HG02763 (cell line): ENCODE data around the gene PANK4.

Experiments used
- ATAC-seq: cut with Tn5 transposase; IDR thresholded peaks from one replicate; pipeline ENCODE4 v1.9.1; 2021; ENCODE audit warnings: mild to moderate bottlenecking, moderate library complexity; ENCODE audit not compliant: unreplicated experiment

PANK4 gene

GRCh38 chr1:2514863-2515762, 11.3 kb downstream of the PANK4 start:
- ATAC-seq: no peak

DNA sequence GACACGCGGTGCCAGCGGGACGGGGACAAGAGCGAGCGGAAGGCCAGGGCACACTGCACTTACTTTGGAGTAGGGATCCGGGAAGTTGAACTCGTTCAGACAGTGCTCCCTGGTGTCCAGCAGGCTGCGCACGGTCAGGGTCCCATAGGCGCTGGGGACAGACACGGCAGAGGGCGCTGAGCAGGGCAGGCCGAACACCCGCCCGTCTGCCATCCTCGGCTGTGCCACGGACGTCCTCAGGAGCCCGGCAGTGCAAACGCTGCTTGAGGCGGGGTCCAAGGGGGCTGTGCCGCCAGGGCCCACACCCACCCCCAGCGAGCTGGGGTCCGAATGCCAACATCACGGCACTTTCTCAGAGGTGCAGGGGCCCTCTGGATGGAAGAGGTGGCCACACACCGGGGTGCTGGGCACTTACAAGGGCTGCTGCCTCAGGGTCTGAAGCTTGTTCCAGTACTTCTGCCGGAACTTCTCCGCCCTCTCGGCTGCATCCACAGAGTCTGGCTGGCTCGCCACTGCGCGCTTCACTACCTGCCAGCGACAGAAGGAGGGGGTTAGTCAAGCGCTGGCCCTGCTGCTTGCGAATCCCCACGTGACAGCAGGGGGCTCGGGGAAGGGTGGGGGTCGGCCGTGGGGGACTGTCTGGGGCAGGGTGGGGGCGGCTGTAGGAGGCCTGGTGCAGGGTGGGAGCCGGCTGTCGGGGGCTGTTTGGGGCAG, 12.3 kb downstream of the PANK4 start:
- no peak for ATAC-seq

DNA sequence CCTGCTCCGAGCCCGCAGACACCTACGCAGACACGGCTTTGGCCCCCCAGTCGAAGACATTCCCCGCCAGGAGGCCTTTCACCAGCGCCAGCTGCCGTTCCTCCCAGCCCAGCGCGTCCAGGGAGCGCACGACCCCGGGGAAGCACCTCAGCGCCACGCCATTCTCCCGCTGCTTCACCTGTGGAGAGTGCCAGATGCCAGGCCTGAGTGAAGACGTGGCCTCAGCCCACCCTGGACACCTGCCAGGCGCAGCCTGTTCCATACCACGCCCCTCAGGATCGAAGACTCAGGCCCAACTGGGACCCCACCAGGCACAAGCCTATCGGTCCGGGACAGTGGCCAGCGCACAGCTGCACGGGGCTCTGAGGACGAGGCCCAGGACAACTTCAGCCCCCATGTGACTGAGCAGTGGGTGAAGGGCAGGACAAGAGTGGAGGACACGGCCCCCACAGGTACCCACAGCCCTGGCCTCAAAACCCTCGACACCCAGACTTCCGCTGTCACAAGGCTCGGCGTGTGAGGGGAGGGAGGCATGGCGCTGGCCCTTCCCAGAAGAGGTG, 13.5 kb downstream of the PANK4 start:
- no peak for ATAC-seq

DNA sequence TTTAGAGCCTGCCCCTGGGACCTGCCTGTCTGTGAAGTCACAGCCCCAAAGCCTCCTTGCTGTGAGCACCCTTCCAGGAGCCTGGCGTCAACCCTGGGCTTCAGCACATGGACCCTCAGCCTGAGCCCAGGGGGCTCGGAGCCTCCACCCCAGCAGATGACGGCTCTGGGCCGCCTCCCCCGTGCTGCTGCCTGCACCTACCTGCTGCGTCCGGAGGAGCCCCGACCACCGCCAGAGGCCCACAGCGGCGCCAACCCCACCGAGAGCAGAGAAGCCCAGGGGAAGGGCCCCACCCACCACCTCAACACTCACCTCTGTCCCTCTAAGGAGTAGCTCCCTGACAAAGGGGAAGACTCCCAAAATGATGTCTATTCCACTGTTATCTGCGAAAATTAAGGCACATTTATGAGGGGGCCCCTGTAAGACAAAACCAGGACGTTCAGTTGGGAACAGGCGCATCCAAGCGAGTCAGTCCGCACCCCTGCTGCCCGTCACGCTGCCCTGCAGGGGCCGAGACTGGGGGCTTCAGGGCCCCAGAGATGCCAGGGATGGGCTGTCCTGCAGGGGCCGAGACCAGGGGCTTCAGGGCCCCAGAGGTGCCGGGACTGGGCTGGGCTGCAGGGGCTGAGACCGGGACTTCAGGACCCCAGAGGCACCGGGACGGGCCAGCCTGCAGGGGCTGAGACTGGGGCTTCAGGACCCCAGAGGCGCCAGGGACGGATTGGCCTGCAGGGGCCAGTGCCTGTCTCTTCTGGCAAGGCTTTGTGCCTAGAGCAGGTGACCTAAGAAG, 15.8 kb downstream of the PANK4 start:
- ATAC-seq: no peak

GRCh38 chr1:2509589-2509988, 16.8 kb downstream of the PANK4 start:
- no peak for ATAC-seq

DNA sequence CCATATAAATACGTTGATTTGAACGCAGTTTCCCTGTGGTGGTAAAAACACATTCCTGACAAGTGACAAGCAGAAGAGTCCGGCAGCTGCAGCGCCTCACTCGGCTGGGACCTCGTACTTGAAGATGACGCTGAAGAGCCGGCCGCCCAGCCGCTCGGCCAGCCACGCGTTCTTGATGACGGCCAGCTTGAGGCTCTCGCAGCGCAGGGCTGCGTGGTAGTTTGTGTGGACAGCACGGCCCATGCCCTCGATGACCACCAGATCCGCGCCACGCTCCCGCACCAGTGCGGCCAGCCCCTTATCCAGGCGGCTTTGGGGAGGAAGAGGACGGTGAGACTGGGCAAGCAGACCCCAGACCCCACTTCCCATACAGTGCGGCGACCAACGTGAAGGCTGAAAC, 17.6 kb downstream of the PANK4 start:
- ATAC-seq: no peak

DNA sequence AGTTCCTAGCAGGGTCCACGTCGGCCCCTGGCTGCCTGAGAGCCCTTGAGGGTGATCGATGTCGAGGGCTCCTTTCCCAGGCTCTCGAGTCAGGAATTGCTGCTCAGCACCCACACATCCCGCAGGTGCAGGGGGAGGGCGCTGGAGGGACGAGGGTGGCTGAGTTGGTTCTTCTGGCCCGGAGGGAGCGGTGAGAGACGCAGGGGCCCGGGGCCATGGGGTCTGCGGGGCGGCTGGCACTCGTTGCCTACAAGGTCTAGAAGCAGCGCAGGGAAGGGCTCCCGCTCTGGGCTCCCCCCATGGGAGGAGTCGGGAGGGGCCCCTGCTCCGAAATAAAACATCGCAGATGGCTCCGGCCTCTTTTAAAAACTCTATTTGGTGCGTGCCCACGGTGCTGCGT, 18.2 kb downstream of the PANK4 start:
- ATAC-seq: no peak

DNA sequence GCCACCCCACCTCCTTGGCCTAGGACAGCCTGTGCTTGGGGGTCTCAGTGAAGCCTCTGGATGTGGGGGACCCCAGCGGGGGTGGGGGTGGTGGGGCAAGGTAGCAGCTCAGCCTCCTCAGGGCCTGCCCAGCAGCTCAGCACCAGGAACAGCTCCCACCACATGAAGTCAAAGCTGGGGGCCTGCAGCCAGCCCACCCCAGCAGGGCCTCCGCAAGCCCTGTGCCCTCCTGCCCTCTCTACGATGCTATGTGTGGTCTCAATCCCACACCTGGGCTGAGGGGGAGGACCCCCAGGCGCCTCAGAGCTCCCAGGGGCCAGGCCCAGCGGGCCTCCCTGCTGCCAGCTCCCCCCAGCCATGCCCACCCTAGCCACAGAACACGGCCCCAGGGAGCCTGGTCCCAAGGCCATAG, 18.6 kb downstream of the PANK4 start:
- ATAC-seq: no peak

DNA sequence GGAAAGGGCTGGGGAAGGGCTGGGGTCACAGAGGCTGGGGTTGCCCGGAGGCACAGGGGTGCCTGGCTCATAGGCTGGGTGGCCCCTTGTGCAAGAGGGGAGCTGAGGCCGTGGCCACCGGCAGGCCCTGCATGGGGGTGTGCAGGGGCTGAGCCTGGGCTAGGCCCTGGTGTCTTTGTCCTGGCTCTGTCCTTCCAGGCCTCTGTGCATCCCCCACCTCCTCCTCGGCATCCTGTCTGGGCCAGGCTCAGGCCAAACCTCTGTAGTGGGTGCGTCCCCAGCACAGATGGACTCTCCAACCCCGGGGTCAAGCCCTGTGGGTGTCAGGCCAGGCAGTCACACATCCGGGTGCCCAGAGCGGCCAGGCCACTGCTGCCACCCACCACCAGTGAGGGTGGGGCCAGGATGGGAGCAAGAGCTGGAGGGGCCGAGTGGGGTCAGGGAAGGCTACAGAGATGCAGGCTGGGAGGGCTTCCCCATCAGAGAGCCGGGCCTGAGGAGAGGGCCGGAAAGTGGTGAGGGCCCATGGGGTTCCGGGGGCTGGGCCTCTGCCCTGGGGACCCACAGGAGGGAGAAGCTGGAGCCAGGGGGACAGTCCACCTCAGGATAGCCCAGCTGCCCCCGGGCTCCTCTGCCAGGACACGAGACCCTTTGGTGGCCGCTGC, 19.4 kb downstream of the PANK4 start:
- no peak for ATAC-seq

GRCh38 chr1:2506007-2506860, 20.2 kb downstream of the PANK4 start:
- no peak for ATAC-seq

DNA sequence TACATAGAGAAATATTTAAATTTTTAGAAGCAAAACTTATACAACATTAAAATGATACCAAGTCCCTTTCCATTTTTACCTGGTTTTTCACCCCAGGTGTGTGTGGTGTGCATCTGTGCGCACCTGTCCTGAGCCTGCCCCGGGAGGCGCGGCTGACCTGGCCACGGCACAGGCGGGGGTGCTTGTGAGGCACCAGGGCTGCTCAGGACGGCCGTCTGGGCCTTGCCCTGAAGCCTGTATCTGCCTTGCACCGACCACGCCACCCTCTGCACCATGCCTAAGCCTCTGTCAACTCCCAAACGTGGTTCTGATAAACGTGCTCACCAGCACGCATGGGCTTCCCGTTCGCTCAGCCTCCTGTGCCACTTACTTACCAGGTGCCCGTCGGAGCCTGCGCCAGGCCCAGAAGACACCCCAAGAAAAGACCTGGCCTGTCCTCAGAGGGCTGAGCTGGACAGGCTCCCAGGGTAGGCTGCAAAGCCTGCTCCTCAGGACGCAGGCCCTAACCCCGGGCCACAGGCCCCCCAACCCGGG, 20.9 kb downstream of the PANK4 start:
- ATAC-seq: no peak

DNA sequence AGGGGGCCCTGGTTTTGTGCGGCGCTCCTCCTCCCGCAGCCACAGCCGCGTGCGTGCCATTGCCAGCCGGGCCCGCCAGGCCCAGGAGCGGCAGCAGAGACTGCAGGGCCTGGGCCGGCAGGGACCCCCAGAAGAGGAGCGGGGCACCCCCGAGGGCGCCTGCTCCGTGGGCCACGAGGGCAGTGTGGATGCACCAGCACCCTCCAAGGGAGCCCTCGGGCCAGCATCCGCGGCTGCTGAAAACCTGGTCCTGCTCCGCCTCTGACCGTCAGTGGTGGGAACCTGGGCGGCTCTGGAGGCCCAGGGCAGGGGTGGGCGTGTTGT, 21.5 kb downstream of the PANK4 start:
- ATAC-seq: no peak

DNA sequence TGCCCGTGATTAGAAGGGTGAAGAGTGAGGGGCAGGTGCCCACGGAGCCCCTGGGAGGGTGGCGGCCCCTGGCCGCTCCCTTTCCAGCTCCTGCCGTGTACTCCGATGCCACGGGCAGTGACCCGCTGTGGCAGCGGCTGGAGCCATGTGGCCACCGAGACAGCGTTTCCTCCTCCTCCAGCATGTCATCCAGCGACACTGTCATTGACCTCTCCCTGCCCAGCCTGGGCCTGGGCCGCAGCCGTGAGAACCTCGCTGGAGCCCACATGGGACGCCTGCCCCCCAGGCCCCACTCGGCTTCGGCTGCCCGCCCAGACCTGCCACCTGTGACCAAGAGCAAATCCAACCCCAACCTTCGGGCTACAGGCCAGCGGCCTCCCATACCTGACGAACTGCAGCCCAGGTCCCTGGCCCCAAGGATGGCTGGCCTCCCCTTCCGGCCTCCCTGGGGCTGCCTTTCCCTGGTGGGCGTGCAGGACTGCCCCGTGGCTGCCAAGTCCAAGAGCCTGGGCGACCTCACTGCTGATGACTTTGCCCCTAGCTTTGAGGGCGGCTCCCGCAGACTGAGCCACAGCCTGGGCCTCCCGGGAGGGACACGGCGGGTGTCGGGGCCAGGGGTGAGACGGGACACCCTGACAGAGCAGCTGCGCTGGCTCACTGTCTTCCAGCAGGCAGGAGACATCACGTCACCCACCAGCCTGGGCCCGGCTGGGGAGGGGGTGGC, 22.0 kb downstream of the PANK4 start:
- no peak for ATAC-seq

DNA sequence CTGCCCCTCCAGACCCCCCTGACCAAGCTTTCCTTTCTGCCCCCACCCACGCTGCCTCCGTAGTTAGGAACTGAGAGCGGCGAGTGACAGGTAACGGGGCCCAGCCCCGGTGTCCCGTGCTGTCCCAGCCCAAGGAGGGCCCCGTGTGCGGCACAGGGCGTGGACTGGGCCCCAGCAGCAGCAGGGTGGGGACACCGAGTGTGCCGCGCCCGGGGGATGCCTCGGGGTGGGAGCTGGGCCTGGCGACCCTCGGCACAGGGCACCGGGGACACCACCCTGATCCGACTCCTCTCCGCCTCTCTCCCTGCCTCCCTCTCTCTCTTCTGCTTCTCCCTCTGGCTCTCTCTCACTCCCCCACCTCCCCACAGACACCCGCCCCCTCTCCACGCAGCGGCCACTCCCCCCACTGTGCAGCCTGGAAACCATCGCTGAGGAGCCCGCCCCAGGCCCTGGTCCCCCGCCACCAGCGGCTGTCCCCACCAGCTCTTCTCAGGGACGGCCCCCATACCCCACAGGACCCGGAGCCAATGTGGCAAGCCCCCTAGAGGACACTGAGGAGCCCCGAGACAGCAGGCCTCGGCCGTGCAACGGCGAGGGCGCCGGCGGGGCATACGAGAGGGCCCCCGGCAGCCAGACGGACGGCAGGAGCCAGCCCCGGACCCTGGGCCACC, 22.7 kb downstream of the PANK4 start:
- ATAC-seq: no peak

DNA sequence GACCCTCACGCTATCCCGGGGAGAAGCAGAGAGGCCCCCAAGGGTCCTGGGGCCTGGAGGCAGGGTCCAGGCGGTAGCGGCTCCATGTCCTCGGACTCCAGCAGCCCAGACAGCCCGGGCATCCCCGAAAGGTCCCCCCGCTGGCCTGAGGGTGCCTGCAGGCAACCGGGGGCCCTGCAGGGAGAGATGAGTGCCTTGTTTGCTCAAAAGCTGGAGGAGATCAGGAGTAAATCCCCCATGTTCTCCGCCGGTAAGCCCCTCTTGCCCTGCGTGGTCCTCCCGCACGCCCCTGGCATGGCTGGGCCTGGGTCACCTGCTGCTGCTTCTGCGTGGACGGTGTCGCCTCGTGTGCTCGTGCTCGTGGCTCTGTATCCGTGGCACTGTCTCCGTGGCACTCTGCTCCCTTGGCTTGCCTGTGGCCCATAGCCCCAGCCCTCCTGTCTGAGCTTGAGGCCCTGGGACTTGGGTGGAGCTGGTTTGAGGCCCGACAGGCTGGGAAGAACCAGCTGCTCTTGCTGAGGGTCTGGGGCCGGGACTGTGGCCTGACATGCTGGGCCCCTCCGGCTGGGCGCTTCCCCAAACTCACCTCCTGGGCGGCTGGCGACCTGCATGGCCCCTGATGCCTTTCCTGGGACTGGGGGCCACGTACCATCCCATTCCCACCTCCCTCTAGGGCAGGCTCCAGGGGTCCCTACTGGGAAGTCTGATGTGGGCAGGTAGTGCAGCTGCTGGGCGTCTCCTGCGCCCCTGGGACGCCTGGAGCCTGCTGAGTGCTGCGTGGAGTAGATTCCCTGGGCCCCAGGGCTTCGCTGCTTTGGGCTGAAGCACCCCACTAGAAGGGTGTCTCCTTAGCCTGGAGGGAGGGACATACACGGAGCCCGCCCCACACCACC, 23.5 kb downstream of the PANK4 start:
- no peak for ATAC-seq

GRCh38 chr1:2502210-2502609, 24.2 kb downstream of the PANK4 start:
- no peak for ATAC-seq

DNA sequence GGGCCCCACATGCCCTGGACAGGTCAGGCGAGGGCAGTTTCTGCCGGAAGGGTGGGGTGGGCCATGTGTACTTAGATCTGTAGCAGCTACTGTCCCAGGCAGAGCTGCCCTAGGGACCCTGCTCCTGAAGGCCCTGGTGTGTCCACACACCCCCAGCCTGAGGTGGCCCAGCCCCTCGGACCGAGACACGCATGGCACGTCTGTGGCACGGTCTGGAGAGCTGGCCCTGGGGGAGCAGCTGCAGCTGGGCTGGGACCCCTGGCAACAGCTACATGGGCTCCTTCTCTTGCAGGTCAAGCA, 24.6 kb downstream of the PANK4 start:
- ATAC-seq: no peak
